Measurements from ENCODE around the gene NRXN2. TPM values are rescaled to one million over a fixed set of nuclear protein-coding genes. Genes with fewer than 3 reads are reported as not detected.

Gene NRXN2
- total and polyA plus RNA-seq, 4 donors: 0.17 to 2.8 (median 1.4) TPM

DNA sequence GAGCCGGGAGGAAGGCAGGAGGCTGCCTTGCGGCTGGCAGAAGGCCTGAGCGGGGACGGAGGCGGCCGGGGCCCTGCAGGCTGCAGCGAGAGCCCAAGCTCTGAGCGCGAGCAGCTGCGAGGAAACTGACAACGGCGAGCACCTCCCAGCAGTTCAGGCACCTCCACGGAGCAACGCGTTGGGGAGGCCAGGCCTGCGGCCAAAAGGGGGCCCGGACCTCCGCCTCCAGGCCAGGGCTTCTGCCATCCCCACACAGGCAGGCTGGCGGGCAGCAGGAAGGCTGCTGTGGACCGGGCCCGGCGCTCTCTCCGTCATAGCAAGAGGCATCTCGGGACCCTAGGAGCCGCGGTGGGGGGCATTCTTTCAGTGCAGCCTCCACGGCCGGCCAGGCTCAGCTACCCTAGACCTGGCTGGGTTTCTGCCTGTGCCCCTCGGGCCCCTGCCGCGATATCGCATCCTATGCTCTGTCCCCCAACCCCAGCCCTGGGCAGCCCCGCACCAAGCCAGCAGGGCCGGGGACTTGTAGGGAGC lies 154.9 kb downstream of the NRXN2 start:
- WGBS: 89% methylated on average over 34 of the region's 34 CpGs
- H3K36me3 ChIP-seq (ENCODE audit: control insufficient read depth in 4 of 4, insufficient read depth in 3 of 4, low read depth in 1 of 4, low read length in 3 of 4): no peaks in the 10 kb centered on the region
- TF ChIP-seq TAF1 (conservative IDR thresholded peaks at IDR 0.05) (no peak), HNF4A (conservative IDR thresholded peaks at IDR 0.05) (no peak), FOXA1 (IDR thresholded peaks at IDR 0.05) (no peak), RAD21 (IDR thresholded peaks at IDR 0.05) (no peak), FOXA2 (IDR thresholded peaks at IDR 0.05) (no peak), MAX (IDR thresholded peaks at IDR 0.05) (no peak), HNF4G (IDR thresholded peaks at IDR 0.05) (no peak), ZBTB33 (IDR thresholded peaks at IDR 0.05) (no peak), RXRA (IDR thresholded peaks at IDR 0.05) (no peak), YY1 (IDR thresholded peaks at IDR 0.05) (no peak), NR2F2 (IDR thresholded peaks at IDR 0.05) (no peak), SP1 (IDR thresholded peaks at IDR 0.05) (no peak), GABPA (IDR thresholded peaks at IDR 0.05 in 1 of 2, conservative IDR thresholded peaks at IDR 0.05 in 1 of 2) (no peak), EGR1 (IDR thresholded peaks at IDR 0.05; ENCODE audit: low read depth in 2 of 2) (no peak)
- TF ChIP-seq, protein P1, sequence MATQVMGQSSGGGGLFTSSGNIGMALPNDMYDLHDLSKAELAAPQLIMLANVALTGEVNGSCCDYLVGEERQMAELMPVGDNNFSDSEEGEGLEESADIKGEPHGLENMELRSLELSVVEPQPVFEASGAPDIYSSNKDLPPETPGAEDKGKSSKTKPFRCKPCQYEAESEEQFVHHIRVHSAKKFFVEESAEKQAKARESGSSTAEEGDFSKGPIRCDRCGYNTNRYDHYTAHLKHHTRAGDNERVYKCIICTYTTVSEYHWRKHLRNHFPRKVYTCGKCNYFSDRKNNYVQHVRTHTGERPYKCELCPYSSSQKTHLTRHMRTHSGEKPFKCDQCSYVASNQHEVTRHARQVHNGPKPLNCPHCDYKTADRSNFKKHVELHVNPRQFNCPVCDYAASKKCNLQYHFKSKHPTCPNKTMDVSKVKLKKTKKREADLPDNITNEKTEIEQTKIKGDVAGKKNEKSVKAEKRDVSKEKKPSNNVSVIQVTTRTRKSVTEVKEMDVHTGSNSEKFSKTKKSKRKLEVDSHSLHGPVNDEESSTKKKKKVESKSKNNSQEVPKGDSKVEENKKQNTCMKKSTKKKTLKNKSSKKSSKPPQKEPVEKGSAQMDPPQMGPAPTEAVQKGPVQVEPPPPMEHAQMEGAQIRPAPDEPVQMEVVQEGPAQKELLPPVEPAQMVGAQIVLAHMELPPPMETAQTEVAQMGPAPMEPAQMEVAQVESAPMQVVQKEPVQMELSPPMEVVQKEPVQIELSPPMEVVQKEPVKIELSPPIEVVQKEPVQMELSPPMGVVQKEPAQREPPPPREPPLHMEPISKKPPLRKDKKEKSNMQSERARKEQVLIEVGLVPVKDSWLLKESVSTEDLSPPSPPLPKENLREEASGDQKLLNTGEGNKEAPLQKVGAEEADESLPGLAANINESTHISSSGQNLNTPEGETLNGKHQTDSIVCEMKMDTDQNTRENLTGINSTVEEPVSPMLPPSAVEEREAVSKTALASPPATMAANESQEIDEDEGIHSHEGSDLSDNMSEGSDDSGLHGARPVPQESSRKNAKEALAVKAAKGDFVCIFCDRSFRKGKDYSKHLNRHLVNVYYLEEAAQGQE (IDR thresholded peaks at IDR 0.05): no peak
- TF ChIP-seq, protein P2, sequence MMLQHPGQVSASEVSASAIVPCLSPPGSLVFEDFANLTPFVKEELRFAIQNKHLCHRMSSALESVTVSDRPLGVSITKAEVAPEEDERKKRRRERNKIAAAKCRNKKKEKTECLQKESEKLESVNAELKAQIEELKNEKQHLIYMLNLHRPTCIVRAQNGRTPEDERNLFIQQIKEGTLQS (IDR thresholded peaks at IDR 0.05): no peak
- TF ChIP-seq, protein P3, sequence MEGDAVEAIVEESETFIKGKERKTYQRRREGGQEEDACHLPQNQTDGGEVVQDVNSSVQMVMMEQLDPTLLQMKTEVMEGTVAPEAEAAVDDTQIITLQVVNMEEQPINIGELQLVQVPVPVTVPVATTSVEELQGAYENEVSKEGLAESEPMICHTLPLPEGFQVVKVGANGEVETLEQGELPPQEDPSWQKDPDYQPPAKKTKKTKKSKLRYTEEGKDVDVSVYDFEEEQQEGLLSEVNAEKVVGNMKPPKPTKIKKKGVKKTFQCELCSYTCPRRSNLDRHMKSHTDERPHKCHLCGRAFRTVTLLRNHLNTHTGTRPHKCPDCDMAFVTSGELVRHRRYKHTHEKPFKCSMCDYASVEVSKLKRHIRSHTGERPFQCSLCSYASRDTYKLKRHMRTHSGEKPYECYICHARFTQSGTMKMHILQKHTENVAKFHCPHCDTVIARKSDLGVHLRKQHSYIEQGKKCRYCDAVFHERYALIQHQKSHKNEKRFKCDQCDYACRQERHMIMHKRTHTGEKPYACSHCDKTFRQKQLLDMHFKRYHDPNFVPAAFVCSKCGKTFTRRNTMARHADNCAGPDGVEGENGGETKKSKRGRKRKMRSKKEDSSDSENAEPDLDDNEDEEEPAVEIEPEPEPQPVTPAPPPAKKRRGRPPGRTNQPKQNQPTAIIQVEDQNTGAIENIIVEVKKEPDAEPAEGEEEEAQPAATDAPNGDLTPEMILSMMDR (IDR thresholded peaks at IDR 0.05; ENCODE audit: low read depth, low read length, missing input control): no peak
- H3K4me1 ChIP-seq (ENCODE audit: control insufficient read depth in 4 of 4, insufficient read depth in 4 of 4, low read length in 3 of 4): peaks cover 0 to 6% (median 1%) of the 10 kb centered on the region in 4 donors
- H3K27me3 ChIP-seq (ENCODE audit: control insufficient read depth in 4 of 4, insufficient read depth in 4 of 4, low read length in 3 of 4): no peaks in the 10 kb centered on the region
- no peak for DNase-seq (ENCODE audit: low spot score)
- H3K4me3 ChIP-seq (ENCODE audit: low read depth in 1 of 3, low read length in 3 of 3): no peak overlapping the region
- no peak overlapping the region for H3K27ac ChIP-seq (ENCODE audit: low read depth in 1 of 2, low read length in 2 of 2)
- H3K9me3 ChIP-seq (ENCODE audit: control insufficient read depth in 4 of 4, low read length in 3 of 4): no peaks in the 10 kb centered on the region
- H3K9ac ChIP-seq (ENCODE audit: low read depth in 1 of 2, low read length in 2 of 2): no peak overlapping the region

Measured in liver (tissue), 9 donors.